ENCODE measurements around the gene RPH3AL.

- TF ChIP-seq CTCF (IDR thresholded peaks at IDR 0.05) (no peak), POLR2A (IDR thresholded peaks at IDR 0.05) (no peak)
Measured at GRCh38 chr17:297758-298157, 54.8 kb downstream of the RPH3AL start.
